ENCODE data around the gene ZFTA.

GRCh38 chr11:63764679-63765647 is 3.6 kb downstream of the ZFTA start:
- TF ChIP-seq POLR2AphosphoS5 (IDR thresholded peaks at IDR 0.05) (no peak), CTCF (IDR thresholded peaks at IDR 0.05) (no peak), EP300 (IDR thresholded peaks at IDR 0.05) (no peak)

Measured in gastroesophageal sphincter (tissue), 3 donors.